HG03469 (cell line): ENCODE results near the gene NAGS.
"Not testable (repeated sequence)": the region's sequence is repeated elsewhere in the genome, so short reads cannot be mapped to it uniquely, and the experiment has no call there.

Experiments
- ATAC-seq: cut with Tn5 transposase; IDR thresholded peaks from one replicate; pipeline ENCODE4 v1.9.1; 2021; ENCODE audit warnings: mild to moderate bottlenecking, moderate library complexity, moderate number of reproducible peaks; ENCODE audit not compliant: unreplicated experiment

Gene NAGS

DNA sequence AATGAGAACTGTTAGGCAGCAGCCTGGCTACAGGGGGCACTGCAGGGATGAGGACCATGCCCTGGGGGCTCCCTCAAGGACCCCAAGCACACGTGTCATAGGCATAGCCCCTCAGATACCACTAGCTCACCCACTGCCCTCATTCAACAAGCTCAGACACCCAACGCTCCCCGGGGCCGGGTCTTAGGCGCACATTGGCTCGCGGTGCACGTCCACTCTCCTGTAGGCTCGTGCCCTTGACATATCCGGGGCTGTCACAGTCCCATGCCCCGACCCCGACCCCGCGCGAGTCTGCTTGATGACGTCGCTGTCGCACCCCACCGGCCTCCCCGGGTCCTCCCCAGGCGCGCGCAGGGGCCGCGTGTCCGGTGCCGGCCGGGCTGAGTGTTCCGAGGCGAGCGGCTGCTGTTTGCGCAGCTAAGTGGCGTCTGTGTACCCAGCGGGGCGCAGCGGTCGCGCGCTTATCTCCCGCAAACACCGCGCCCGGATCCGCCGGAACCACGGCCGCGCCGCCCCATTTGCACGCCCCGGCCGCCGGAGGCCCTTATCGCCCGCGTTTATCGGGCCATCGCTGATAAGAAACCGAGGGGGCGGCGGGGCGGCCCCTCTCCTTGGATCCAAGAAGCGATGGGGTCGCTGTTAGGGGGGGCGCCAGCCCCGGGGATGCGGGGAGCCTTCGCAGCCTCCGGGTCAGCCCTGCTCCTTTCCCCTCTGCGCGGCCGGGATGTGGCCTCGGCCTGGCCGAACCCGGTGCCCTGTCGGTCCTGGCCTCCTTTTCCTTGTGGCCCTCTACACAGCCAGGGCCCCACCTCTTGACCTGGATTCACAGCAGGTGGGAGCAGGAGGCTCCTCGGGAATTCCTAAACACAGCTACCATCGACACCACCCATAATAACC is 20.7 kb upstream of the NAGS start:
- no peak for ATAC-seq

DNA sequence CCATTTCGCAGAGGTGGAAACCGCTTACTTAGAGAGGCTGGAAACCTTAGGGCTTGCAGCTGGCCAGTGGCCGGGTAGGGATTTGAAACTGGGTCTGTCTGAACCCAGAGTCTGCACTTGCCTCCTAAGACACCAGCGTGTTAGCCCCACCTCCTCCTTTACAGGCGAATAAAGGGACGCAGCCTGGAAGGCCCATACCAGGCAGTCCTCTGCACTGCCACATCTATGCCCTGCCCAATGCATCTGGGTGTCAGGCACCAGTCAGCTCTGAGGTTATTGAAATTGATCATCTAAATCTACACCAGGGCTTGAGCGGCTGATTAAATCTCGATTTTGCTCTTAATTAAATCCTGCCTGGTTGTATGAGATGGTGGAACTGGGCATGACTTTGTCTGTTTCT is 19.9 kb upstream of the NAGS start:
- ATAC-seq, result no peak

DNA sequence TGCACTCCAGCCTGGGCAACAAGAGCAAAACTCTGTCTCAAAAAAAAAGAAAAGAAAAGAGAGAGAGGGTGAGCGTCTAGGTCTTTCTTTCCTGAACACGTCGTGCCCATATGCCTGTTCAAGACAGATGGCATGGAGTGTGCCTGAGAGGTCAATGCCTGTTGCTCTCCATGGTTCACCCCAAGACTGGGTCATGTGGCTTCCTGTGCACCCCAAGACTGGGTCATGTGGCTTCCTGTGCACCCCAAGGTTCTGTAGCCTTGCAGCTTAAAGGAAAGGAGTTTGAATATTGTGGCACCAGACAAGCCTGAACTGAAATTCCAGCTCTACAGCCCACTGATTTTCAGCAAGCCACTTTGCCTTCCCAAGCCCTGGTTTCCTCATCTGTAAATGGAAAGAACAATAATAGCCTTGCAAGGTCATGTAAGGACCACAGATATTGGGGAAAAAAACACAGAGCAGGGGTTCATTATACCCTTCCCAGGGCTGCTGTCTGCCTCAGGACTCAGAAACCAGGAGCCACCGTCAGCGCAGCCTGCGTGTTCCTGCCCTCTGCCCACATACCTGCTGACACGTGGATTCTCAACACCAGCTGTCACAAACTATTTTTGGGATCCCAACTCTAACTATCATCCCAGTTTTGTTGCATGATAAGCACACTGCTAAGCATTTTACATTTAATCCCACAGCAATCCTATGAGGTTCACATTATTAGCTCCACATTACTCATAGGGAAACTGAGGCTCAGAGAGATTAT is 18.0 kb upstream of the NAGS start:
- ATAC-seq, result no peak

GRCh38 chr17:43987131-43988021 is 17.0 kb upstream of the NAGS start:
- no peak for ATAC-seq

- no peak for ATAC-seq
These were observed 16.1 kb upstream of the NAGS start for GRCh38 chr17:43988301-43988700.

DNA sequence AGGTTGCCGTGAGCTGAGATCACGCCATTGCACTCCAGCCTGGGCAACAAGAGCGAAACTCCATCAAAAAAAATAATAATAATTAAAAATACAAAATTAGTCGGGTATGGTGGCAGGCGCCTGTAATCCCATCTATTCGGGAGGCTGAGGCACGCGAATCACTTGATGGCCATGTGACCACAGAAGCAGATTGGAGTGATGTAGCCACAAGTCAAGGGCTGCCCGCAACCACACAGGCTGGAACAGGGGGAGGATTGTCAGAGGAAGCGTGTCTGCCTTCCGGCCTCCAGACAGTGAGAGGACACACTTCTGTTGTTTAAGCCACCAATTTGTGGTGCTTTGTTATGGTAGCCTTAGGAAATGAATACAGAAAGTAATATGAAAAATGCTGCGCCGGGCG is 11.8 kb upstream of the NAGS start:
- no peak for ATAC-seq

DNA sequence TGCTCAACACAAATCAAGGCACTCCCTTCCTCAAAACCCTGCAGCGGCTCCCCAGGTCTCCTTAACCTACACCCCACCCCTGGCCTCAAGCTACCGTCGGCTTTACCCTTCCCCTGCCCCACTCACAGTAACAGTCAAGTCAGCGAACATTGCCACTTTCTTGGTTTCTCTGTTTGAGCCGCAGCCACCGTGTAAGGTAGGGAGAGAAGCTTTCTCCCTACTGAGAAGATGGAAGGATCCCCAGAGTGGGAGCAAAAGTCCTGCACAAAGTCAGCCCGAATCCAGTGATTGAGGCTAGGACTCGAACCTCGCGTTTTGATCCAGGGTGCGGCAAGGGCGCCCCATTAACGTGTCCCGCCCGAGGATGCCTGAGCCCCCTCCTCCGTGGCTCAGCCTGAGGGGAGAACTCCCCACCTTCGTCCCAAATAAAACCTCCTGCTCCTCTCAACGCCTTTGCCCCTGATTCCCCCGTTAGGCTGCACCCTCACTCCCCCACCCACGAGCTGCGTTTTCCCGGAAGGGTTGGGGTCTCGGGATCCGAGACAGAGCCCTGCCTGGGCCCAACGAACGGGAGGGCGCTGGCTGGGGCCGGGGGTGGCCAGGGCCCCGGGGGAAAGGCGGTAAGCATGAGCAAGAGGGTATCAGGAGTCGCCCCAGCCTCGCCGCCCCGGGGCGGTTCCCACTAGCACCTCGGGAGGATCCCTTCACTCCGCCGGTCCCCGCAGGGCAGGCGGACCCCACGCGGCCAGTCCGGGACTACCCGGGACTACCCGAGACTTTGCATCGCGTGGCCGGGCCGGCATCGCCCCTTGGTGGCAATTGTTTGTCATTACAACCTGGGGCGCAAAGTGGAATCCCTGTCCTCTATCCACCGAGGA is 9.9 kb upstream of the NAGS start:
- ATAC-seq, result no peak

GRCh38 chr17:43995150-43995471 is 9.3 kb upstream of the NAGS start:
- ATAC-seq, result no peak

DNA sequence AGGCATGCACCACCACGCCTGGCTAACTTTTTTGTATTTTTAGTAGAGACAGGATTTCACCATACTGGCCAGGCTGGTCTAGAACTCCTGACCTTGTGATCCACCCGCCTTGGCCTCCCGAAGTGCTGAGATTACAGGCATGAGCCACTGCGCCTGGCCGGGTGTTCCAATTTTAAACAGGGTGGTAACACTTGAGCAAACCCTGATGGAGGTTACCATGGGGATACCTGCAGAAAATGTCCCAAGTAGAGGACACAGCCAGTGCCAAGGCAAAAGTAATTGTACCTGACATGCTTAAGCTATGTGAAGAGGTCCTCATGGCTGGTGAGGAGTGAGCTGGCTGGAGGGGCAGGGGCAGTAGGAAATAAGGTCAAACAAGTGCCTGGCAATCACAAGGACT is 7.2 kb upstream of the NAGS start:
- ATAC-seq, result not testable (repeated sequence)

DNA sequence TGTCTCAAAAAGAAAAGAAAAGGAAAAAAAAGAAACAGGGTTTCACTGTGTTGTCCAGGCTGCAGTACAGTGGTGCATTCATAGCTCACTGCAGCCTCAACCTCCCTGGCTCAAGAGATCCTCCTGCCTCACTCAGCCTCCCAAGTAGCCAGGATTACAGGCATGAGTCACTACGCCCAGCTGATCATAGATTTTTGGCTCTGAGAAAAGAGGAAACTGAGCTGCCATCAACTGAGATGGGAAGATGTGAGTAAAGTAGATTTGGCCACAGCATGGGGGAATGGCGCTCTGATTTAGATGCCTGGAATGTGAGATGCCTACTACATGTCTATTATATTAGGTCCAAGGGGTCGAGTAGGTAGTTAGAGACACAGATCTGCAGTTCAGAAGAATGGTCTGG is 5.9 kb upstream of the NAGS start:
- no peak for ATAC-seq

- no peak for ATAC-seq
These were observed 5.4 kb upstream of the NAGS start for GRCh38 chr17:43999024-43999423.

GRCh38 chr17:44000141-44000860 is 4.1 kb upstream of the NAGS start:
- ATAC-seq, result no peak

DNA sequence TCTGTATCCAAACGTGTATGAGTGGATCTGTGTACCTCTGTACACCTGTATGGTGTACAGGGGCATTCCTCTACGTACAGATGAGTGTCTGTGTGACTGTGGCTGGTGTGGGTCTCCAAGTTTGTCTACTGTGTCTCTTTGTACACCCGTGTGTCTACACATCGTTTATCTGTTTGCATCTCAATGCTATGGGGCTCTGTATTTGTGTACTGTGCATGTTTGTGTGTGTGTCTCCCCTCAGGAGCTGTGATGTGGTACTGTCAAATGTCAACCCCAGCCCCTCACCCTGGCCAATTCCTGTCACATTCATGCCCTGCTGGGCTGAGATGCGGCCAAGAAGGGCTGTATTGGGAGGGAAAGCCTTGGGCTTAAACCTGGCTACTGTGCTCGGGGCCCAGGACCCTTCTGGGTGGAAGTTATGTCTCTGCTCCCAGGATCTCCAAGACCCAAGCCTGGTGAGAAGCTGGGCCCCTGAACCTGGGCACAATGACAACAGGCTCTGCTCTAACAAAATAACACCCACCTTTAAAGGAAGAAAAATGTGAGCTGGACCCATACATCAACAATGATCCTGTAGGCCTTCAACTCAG is 3.5 kb upstream of the NAGS start:
- no peak for ATAC-seq

GRCh38 chr17:44001461-44001920 is 2.9 kb upstream of the NAGS start:
- no peak for ATAC-seq

DNA sequence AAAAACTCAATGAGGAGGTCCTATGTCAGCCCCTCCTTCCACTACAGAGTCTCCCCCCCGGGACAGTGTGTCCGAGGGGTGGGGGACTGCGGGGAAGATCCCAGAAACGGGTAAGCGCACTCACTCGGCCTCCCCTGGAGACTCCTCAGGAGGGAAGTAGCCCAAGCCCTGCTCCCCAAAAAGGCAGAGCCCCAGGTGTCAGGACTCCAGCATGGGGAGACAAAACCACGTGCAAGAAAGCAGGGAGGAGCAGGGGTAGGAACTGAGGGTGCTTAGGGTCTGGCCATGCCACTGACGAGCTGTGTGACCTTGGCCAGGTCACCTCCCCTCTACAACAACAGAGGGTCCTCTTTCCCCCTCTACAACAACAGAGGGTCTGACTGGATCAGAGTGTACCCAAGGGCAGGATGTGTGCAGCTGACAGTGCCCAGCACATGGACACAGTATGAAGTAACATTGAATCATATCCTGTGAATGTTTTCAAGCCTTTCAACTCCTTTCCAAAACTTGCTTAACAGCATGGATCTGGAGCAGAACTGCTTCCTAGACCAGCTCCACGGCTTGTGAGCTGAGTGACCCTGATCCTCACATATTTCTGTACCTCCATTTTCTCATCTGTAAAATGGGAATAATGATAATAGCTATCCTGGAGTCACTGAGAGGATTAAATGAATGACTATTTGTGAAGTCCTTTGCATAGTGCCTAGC is 2.1 kb upstream of the NAGS start:
- no peak for ATAC-seq

DNA sequence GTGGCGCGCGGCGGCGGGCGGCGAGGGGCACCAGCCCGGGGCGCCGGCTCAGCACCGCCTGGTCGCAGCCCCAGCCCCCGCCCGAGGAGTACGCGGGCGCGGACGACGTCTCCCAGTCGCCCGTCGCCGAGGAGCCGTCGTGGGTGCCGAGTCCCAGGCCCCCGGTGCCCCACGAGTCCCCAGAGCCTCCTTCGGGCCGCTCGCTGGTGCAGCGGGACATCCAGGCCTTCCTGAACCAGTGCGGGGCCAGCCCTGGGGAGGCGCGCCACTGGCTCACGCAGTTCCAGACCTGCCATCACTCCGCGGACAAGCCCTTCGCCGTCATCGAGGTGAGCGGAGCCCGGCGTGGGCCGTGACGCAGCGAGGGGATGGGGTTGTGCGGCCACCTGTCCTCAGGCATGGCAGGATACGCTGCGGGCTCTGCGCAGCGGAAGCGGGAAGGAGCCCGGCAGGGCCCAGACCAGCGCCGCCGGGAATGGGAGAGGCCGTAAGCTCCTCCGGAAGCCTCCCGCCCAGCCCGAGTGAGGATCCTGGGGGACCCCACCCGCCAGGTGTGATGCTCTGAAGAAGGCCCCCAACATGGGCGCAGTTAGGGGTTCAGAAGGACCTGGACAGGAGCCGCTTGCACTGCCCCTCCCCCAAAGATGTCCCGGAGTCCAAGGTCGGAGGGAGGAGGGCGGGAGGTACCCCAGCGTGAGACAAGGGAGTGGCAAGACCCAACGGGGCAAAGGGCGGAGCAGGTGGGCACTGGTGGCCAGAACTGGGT is 522 bp downstream of the NAGS start:
- no peak for ATAC-seq

GRCh38 chr17:44005527-44006271 is 1.3 kb downstream of the NAGS start:
- ATAC-seq, result no peak
